ENCODE measurements around the gene TERB2.

GRCh38 chr15:44910981-44911625 is 45.4 kb upstream of the TERB2 start:
- no peak for TF ChIP-seq CTCF (IDR thresholded peaks at IDR 0.05)
- no peak for TF ChIP-seq POLR2A (IDR thresholded peaks at IDR 0.05)
- no peak for TF ChIP-seq EP300 (IDR thresholded peaks at IDR 0.05)

All from tibial nerve (tissue), 4 donors.